ENCODE results near the gene KLK10. TPM values are rescaled to one million over a fixed set of nuclear protein-coding genes. Genes with fewer than 3 reads are reported as not detected.

KLK10 gene
- total RNA-seq, 4 donors from 2014 or later = 1.0 TPM; not detected in 3

DNA sequence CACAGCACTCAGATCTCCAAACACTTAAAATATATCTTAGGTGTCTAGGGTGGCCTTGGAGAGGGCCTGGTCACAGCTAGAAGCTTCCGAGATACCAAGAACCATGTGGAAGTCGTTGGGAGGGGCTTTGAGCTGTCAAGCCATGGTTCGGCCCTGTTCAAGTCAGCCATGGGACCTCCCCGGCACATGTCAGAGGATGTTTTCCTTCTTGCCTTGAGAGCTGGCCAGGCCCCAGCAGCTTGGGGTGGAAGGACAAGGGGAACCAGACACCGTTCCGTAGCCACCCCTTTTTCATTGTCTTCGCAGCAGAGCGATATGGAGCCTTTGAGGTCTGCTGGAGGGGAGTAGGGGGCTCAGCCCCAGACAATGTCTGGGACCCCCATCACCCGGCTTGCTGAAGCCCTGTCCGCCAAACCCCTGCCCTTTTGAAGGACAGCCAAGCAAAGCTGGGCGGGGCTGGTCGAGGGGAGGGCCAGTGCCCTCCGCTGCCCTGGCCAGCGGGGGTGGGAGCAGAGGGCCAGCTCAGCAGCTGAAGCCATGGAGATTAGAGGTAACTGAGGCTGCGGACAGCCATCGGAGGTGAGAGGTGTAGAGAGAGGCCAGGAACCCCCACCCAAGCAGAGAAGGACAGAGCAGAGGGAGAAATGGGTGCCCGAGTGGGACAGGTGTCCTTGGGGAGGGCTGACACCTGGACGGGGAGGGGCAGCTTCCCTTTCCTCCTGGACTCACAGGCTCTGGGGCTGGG lies 6.5 kb upstream of the KLK10 start:
- TF ChIP-seq, protein P1, sequence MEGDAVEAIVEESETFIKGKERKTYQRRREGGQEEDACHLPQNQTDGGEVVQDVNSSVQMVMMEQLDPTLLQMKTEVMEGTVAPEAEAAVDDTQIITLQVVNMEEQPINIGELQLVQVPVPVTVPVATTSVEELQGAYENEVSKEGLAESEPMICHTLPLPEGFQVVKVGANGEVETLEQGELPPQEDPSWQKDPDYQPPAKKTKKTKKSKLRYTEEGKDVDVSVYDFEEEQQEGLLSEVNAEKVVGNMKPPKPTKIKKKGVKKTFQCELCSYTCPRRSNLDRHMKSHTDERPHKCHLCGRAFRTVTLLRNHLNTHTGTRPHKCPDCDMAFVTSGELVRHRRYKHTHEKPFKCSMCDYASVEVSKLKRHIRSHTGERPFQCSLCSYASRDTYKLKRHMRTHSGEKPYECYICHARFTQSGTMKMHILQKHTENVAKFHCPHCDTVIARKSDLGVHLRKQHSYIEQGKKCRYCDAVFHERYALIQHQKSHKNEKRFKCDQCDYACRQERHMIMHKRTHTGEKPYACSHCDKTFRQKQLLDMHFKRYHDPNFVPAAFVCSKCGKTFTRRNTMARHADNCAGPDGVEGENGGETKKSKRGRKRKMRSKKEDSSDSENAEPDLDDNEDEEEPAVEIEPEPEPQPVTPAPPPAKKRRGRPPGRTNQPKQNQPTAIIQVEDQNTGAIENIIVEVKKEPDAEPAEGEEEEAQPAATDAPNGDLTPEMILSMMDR (IDR thresholded peaks at IDR 0.05; ENCODE audit: low read depth) = no peak

DNA sequence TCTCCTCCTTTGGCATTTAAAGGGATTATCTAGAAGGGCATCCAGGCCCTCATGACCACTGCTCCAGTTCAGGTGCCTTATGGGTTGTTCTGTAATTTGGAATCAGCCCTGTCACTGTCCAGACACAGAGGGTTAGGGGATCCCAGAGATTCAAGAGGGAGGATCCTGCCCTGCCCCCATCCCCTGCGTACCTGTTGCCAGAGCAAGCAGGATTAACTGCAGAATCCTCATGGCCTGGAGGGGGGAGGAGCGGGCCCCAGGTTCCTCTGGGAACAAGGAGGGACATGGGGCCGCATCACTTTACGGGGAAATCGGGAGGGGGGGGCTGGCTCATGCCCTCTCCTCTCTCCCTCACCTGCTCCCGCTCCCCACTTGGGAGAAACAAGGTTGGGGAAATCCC lies 5.9 kb upstream of the KLK10 start:
- TF ChIP-seq, protein P1 (IDR thresholded peaks at IDR 0.05; ENCODE audit: low read depth) = no peak

DNA sequence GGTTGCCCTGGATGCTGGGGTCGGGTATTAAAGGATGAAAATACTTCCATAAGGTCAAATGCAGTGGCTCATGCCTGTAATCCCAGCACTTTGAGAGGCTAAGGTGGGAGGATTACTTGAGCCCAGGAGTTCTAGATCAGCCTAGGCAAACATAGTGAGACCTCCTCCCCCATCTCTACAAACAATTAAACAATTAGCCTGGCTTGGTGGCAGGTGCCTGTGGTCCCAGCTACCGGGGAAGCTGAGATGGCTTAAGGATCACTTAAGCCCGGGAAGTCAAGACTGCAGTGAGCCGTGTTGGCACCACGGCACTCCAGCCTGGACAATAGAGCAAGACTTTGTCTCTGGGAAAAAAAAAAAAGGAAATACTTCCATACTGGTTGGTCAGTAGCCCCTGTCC lies 5.4 kb upstream of the KLK10 start:
- TF ChIP-seq, protein P1 (IDR thresholded peaks at IDR 0.05; ENCODE audit: low read depth) = no peak

DNA sequence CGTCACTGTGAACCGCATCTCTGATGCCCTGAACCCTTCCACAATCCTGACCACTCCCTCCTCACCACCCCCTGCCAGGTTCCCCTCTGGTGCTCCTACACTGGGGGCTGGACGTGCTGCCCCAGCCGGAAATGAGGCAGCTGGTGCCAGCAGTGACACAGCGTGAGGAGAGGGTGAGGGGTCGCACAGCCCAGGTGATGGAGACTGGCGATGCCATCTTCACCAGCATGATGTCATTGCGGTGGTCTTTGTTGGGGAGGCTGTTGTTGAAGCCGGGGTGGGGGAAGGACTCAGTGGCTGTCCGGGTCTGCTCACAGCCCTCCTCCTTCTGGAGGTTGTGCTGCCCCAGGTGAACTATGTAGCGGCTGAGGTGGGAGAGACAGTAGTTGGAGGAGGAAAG lies 4.4 kb upstream of the KLK10 start:
- TF ChIP-seq, protein P1 (IDR thresholded peaks at IDR 0.05; ENCODE audit: low read depth) = no peak

DNA sequence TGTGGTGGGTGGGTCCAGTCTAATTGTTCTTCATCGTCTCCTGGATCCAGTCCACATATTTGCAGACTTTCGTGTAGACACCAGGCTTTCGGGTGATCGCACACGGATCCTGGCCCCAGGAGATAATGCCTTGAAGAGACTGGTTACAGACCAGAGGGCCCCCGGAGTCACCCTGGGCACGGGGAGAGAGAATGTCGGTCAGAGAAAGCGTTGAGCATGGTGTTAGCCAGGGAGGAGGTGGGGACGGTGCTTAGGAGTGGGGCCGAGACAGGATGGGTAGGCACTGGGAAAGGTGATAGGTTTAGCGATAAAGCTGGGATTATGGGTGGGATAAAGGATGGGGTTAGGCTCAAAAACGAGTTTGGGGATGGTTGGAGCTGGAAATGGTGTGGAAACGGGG lies 3.0 kb upstream of the KLK10 start:
- TF ChIP-seq, protein P1 (IDR thresholded peaks at IDR 0.05; ENCODE audit: low read depth) = no peak

DNA sequence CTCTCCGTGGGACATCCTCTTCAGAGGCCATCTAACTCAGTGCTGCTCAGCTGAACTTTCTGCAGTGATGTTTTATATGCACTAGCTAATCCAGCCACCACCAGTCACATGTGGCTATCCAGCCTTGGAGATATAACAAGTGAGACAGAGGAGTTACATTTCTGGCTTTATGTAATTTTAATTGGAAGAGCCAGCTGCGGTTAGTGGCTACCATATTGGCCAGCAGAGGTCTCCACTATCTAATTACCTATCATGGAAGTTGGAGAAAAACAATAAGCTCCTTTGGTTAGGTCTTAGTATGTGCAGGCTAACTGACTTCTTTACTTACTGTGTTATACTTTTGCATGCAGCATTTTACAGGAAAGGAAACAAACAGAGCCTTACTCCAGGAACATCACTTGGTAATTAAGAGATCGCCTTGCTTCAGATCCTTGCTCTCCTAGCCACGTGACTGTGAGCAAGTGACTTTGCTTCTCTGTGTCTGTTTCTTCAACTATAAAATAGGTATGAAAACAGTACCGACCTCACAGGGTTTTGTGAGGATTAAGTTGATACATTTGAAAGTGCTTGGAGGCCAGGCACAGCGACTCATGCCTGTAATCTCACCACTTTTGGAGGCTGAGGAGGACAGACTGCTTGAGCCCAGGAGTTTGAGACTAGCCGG lies 1.6 kb upstream of the KLK10 start:
- TF ChIP-seq, protein P1 (IDR thresholded peaks at IDR 0.05; ENCODE audit: low read depth) = no peak

DNA sequence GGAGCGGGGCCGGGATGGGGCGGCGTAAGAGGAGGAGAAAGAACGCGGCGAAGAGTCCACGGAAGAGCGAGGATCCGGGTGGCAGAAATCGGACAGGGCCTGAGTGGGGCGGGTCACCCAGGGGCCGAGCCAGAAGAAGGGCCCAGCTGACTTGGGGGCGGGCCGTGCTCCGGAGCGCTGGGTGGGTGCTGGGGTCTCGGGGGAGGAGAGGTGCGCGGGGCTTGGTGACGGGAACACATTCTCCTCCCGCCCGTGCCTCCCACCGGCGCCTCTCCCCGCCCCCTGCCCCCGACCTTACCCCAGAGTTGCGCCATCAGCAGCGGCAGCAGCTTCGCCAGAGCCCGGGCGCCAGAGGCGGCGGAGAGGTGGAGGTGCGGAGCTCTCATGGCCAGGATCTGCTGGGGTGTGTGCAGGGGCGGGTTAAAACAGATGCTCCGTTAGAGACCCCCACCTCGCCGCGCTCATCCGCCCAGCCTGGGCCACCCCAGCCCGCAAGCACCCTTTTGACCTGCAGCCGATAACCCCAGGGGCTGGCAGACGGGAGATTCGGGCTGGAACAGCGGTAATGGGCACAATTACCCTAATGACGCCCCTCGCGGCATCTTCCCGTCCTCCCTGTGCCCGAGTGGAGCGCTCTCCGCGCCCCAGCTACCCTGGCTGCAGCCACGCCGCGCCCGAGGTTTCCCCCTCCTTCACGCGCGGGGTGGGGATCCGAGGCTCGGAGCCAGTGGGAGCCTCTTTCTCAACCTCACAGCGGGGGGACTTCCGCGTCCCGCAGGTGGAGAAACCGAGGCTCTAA lies 565 bp downstream of the KLK10 start:
- TF ChIP-seq, protein P1 (IDR thresholded peaks at IDR 0.05; ENCODE audit: low read depth) = no peak

Measured in subcutaneous adipose tissue (tissue), 4 donors.